BJ (cell line): ENCODE measurements around the gene XPO6. TPM values are rescaled to one million over a fixed set of nuclear protein-coding genes. Genes with fewer than 3 reads are reported as not detected.

Experiments
- CTCF ChIA-PET: fragments of 350-600 bp; formaldehyde crosslinking; extraction: SDS; loops from one replicate; lab custom pipeline; 2021; ENCODE audit warnings: antibody characterized with exemption, inconsistent platforms; lab: Yijun Ruan, JAX
- POLR2A ChIA-PET: fragments of 300-600 bp; sonication (Branson Sonifier 250); formaldehyde crosslinking; extraction: SDS; loops from one replicate; lab custom pipeline; 2021; ENCODE audit warnings: antibody characterized with exemption; lab: Charles Lee
- DNase-seq: peaks from one replicate; pipeline ENCODE4 v3.0.0-alpha.2; 2011; ENCODE audit warnings: low read depth
- H3K27me3 ChIP-seq: 2 replicates; pipeline ENCODE4 v1.6.0; 2011; ENCODE audit warnings: low read length; ENCODE audit not compliant: control insufficient read depth, insufficient read depth
- H3K36me3 ChIP-seq: 2 replicates; pipeline ENCODE4 v1.5.1; 2011; ENCODE audit warnings: low read length; ENCODE audit not compliant: control insufficient read depth, insufficient read depth
- H3K4me3 ChIP-seq: 2 replicates; pipeline ENCODE4 v1.5.1; 2011; ENCODE audit warnings: low read depth, mild to moderate bottlenecking, control low read depth, low read length
- CTCF ChIP-seq: IDR thresholded peaks from 2 replicates; pipeline ENCODE4 v1.5.1; 2011; ENCODE audit warnings: low read depth, mild to moderate bottlenecking, control low read depth, inconsistent platforms, low read length, moderate library complexity; ENCODE audit not compliant: insufficient read depth
- polyA plus RNA-seq: library from polyadenylated mRNA; depleted of rRNA; stranded (reverse); fragments of >200 nt; gene quantifications from 2 replicates; pipeline ENCODE4 v1.2.3, GENCODE V29; 2011

Gene XPO6
- polyA plus RNA-seq, 1 experiment, result 239 TPM

- TF ChIP-seq CTCF, result no peak
- POLR2A ChIA-PET, result no interaction called here
- CTCF ChIA-PET, result no interaction called here
Observed at GRCh38 chr16:28195859-28196258, 15.9 kb downstream of the XPO6 start.

GRCh38 chr16:28193530-28194423 lies 18.0 kb downstream of the XPO6 start:
- CTCF ChIA-PET, result interaction anchor here (0.8 to 1.3 kb wide), 3 partner anchors 16 to 34 kb away, joined by 3 to 8 read pairs (median 4); no protein-coding TSS in a partner anchor
- POLR2A ChIA-PET, result interaction anchor here (0.7 to 1.0 kb wide), 2 partner anchors 13 to 990 kb away, joined by 3 to 10 read pairs; no protein-coding TSS in a partner anchor
- peak; percentile 95 for DNase-seq

More at GRCh38 chr16:28195859-28196258, 15.9 kb downstream of the XPO6 start:
- Histone ChIP-seq H3K4me3 (no peak overlapping the region), H3K36me3 (peaks cover 1% of the 10 kb centered on the region; the same call in 1 of the 2 replicates), H3K27me3 (no peaks in the 10 kb centered on the region)
- DNase-seq, result no peak

GRCh38 chr16:28192806-28193529 lies 18.8 kb downstream of the XPO6 start:
- ChIA-PET POLR2A (no interaction called here), CTCF (interaction anchor here (1.8 kb wide), 1 partner anchor 10 kb away, joined by 8 read pairs; no protein-coding TSS in a partner anchor)
- no peak for TF ChIP-seq CTCF
- Histone ChIP-seq H3K36me3 (peaks cover 1% of the 10 kb centered on the region; the same call in 1 of the 2 replicates), H3K4me3 (no peak overlapping the region), H3K27me3 (no peaks in the 10 kb centered on the region)
- DNase-seq, result no peak

More at GRCh38 chr16:28193530-28194423, 18.0 kb downstream of the XPO6 start:
- no peak overlapping the region for H3K4me3 ChIP-seq
- no peaks in the 10 kb centered on the region for H3K27me3 ChIP-seq
- TF ChIP-seq CTCF, result no peak
- peaks cover 1% of the 10 kb centered on the region; the same call in 1 of the 2 replicates for H3K36me3 ChIP-seq

GRCh38 chr16:28191364-28191960 lies 20.3 kb downstream of the XPO6 start:
- TF ChIP-seq CTCF, result no peak
- H3K27me3 ChIP-seq, result no peaks in the 10 kb centered on the region
- ChIA-PET CTCF (interaction anchor here (0.6 to 1.8 kb wide), 2 partner anchors 8 to 760 kb away, joined by 3 to 8 read pairs; no protein-coding TSS in a partner anchor), POLR2A (no interaction called here)
- no peak for DNase-seq
- H3K4me3 ChIP-seq, result no peak overlapping the region
- H3K36me3 ChIP-seq, result 0 out of 2 replicates have a peak, but pooled peaks cover 1% of the 10 kb centered on the region
